ENCODE results near the gene TYW3. TPM values are rescaled to one million over a fixed set of nuclear protein-coding genes. Genes with fewer than 3 reads are reported as not detected.
A peak's percentile ranks its signal among the peaks of the same experiment; 100 is the strongest.
"Not testable (repeated sequence)": the region's sequence is repeated elsewhere in the genome, so short reads cannot be mapped to it uniquely, and the experiment has no call there.

Gene TYW3
- total RNA-seq, 1 donor from 2014 or later: 9.7 TPM

GRCh38 chr1:74717626-74718025, 15.3 kb upstream of the TYW3 start:
- no peaks in the 10 kb centered on the region for H3K27me3 ChIP-seq (ENCODE audit: control insufficient read depth, insufficient read depth, low read length)
- H3K36me3 ChIP-seq (ENCODE audit: control insufficient read depth, insufficient read depth, low read length): no peaks in the 10 kb centered on the region
- FAIRE-seq: no peak
- H3K4me3 ChIP-seq (ENCODE audit: low read depth, low read length): no peak overlapping the region
- no peak for DNase-seq (ENCODE audit: low read depth)
- TF ChIP-seq CTCF (IDR thresholded peaks at IDR 0.05; ENCODE audit: insufficient read depth, low read length, severe bottlenecking): no peak

- DNase-seq (ENCODE audit: low read depth): no peak
- no peaks in the 10 kb centered on the region for H3K27me3 ChIP-seq (ENCODE audit: control insufficient read depth, insufficient read depth, low read length)
- H3K36me3 ChIP-seq (ENCODE audit: control insufficient read depth, insufficient read depth, low read length): no peaks in the 10 kb centered on the region
- no peak for FAIRE-seq
- TF ChIP-seq CTCF (IDR thresholded peaks at IDR 0.05; ENCODE audit: insufficient read depth, low read length, severe bottlenecking): no peak
- no peak overlapping the region for H3K4me3 ChIP-seq (ENCODE audit: low read depth, low read length)
Measured at GRCh38 chr1:74726063-74726462, 6.9 kb upstream of the TYW3 start.

- Histone ChIP-seq H3K36me3 (ENCODE audit: control insufficient read depth, insufficient read depth, low read length) (no peaks in the 10 kb centered on the region), H3K4me3 (ENCODE audit: low read depth, low read length) (no peak overlapping the region), H3K27me3 (ENCODE audit: control insufficient read depth, insufficient read depth, low read length) (no peaks in the 10 kb centered on the region)
- TF ChIP-seq CTCF (IDR thresholded peaks at IDR 0.05; ENCODE audit: insufficient read depth, low read length, severe bottlenecking): no peak
- FAIRE-seq: no peak
- no peak for DNase-seq (ENCODE audit: low read depth)
Measured at GRCh38 chr1:74728736-74729135, 4.2 kb upstream of the TYW3 start.

GRCh38 chr1:74729741-74730478, 3.0 kb upstream of the TYW3 start:
- no peak overlapping the region for H3K4me3 ChIP-seq (ENCODE audit: low read depth, low read length)
- no peak for TF ChIP-seq CTCF (IDR thresholded peaks at IDR 0.05; ENCODE audit: insufficient read depth, low read length, severe bottlenecking)
- no peak for FAIRE-seq
- no peaks in the 10 kb centered on the region for H3K36me3 ChIP-seq (ENCODE audit: control insufficient read depth, insufficient read depth, low read length)
- DNase-seq (ENCODE audit: low read depth): peak; percentile 22
- no peaks in the 10 kb centered on the region for H3K27me3 ChIP-seq (ENCODE audit: control insufficient read depth, insufficient read depth, low read length)

GRCh38 chr1:74731399-74732052, 1.4 kb upstream of the TYW3 start:
- FAIRE-seq (no peak), DNase-seq (ENCODE audit: low read depth) (peak; percentile 21)
- TF ChIP-seq CTCF (IDR thresholded peaks at IDR 0.05; ENCODE audit: insufficient read depth, low read length, severe bottlenecking): no peak
- Histone ChIP-seq H3K36me3 (ENCODE audit: control insufficient read depth, insufficient read depth, low read length) (no peaks in the 10 kb centered on the region), H3K27me3 (ENCODE audit: control insufficient read depth, insufficient read depth, low read length) (no peaks in the 10 kb centered on the region), H3K4me3 (ENCODE audit: low read depth, low read length) (no peak overlapping the region)

GRCh38 chr1:74732071-74732946, 643 bp upstream of the TYW3 start:
- not testable (repeated sequence) for H3K27me3 ChIP-seq (ENCODE audit: control insufficient read depth, insufficient read depth, low read length); DNase-seq (ENCODE audit: low read depth); FAIRE-seq; H3K36me3 ChIP-seq (ENCODE audit: control insufficient read depth, insufficient read depth, low read length)
- H3K4me3 ChIP-seq (ENCODE audit: low read depth, low read length): peak overlapping the region; percentile 49
